ENCODE data around the gene XPR1.

Gene XPR1

GRCh38 chr1:180615493-180616290 is 16.1 kb upstream of the XPR1 start:
- DNase-seq: no peak

- DNase-seq: no peak
Observed at GRCh38 chr1:180616439-180616838, 15.4 kb upstream of the XPR1 start.

GRCh38 chr1:180617774-180618395 is 13.9 kb upstream of the XPR1 start:
- peak; percentile 15 for DNase-seq

GRCh38 chr1:180620581-180620980 is 11.2 kb upstream of the XPR1 start:
- DNase-seq: no peak

GRCh38 chr1:180622658-180623508 is 8.9 kb upstream of the XPR1 start:
- DNase-seq: no peak

GRCh38 chr1:180623579-180624347 is 8.1 kb upstream of the XPR1 start:
- DNase-seq: peak; percentile 22

- no peak for DNase-seq
Observed at GRCh38 chr1:180626711-180627110, 5.1 kb upstream of the XPR1 start.

- no peak for DNase-seq
Observed at GRCh38 chr1:180627411-180627810, 4.4 kb upstream of the XPR1 start.

- DNase-seq: peak; percentile 18
Observed at GRCh38 chr1:180628646-180629045, 3.2 kb upstream of the XPR1 start.

- DNase-seq: no peak
Observed at GRCh38 chr1:180630408-180631193, 1.2 kb upstream of the XPR1 start.

GRCh38 chr1:180631194-180631765 is 542 bp upstream of the XPR1 start:
- peak; percentile 30 for DNase-seq

GRCh38 chr1:180632326-180633056 is 669 bp downstream of the XPR1 start:
- peak; percentile 85 for DNase-seq

GRCh38 chr1:180633057-180634056 is 1.5 kb downstream of the XPR1 start:
- DNase-seq: peak; percentile 29

GRCh38 chr1:180636138-180636537 is 4.3 kb downstream of the XPR1 start:
- DNase-seq: no peak

- peak; percentile 88 for DNase-seq
Observed at GRCh38 chr1:180639871-180640270, 8.0 kb downstream of the XPR1 start.

GRCh38 chr1:180640531-180640949 is 8.7 kb downstream of the XPR1 start:
- no peak for DNase-seq

GRCh38 chr1:180641662-180642061 is 9.8 kb downstream of the XPR1 start:
- no peak for DNase-seq

GRCh38 chr1:180642781-180643180 is 11.0 kb downstream of the XPR1 start:
- DNase-seq: no peak

- DNase-seq: peak; percentile 35
Observed at GRCh38 chr1:180643693-180644092, 11.9 kb downstream of the XPR1 start.

All from NCI-H82 (cell line).